Measurements from ENCODE around the gene FBP2. TPM values are rescaled to one million over a fixed set of nuclear protein-coding genes. Genes with fewer than 3 reads are reported as not detected.
"Not testable (repeated sequence)": the region's sequence is repeated elsewhere in the genome, so short reads cannot be mapped to it uniquely, and the experiment has no call there.

FBP2 gene
- total RNA-seq, 1 donor from 2014 or later, result not detected

- H3K4me1 ChIP-seq, result no peaks in the 10 kb centered on the region
- H3K27ac ChIP-seq, result no peak overlapping the region
- TF ChIP-seq, protein P1, sequence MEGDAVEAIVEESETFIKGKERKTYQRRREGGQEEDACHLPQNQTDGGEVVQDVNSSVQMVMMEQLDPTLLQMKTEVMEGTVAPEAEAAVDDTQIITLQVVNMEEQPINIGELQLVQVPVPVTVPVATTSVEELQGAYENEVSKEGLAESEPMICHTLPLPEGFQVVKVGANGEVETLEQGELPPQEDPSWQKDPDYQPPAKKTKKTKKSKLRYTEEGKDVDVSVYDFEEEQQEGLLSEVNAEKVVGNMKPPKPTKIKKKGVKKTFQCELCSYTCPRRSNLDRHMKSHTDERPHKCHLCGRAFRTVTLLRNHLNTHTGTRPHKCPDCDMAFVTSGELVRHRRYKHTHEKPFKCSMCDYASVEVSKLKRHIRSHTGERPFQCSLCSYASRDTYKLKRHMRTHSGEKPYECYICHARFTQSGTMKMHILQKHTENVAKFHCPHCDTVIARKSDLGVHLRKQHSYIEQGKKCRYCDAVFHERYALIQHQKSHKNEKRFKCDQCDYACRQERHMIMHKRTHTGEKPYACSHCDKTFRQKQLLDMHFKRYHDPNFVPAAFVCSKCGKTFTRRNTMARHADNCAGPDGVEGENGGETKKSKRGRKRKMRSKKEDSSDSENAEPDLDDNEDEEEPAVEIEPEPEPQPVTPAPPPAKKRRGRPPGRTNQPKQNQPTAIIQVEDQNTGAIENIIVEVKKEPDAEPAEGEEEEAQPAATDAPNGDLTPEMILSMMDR (IDR thresholded peaks at IDR 0.05), result no peak
- no peaks in the 10 kb centered on the region for H3K36me3 ChIP-seq
- no peak overlapping the region for H3K4me3 ChIP-seq
- ATAC-seq (no peak), DNase-seq (no peak)
- no peaks in the 10 kb centered on the region for H3K27me3 ChIP-seq
- intact Hi-C loops (cut with DNase I), result no loop called here
- no peaks in the 10 kb centered on the region for H3K9me3 ChIP-seq
These were observed 24.5 kb downstream of the FBP2 start for GRCh38 chr9:94568972-94569712.

- Histone ChIP-seq H3K27me3 (no peaks in the 10 kb centered on the region), H3K4me1 (no peaks in the 10 kb centered on the region), H3K27ac (no peak overlapping the region), H3K9me3 (no peaks in the 10 kb centered on the region), H3K4me3 (no peak overlapping the region), H3K36me3 (no peaks in the 10 kb centered on the region)
- intact Hi-C loops (cut with DNase I), result no loop called here
- DNase-seq (no peak), ATAC-seq (no peak)
- TF ChIP-seq, protein P1 (IDR thresholded peaks at IDR 0.05), result no peak
These were observed 25.3 kb downstream of the FBP2 start for GRCh38 chr9:94568250-94568889.

DNA sequence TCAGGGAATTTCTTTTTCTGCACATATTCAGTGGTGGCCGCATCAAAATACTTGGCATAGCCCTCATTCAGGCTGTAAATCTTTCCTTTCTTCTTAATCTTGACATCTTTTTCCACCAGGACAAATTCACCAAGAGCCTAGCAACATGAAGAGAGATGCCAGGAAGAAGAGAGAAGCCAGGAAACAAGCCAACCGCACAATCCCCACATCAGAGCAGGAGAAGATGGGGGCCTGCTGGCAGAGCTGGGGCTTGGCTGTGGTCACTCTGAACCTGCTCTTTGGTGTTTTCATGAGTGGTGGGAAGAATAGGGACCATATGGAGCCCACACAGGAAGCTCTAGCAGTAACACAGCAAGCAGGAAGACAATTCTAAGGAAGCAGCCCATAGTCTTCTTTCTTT is 26.4 kb downstream of the FBP2 start:
- Histone ChIP-seq H3K27me3 (no peaks in the 10 kb centered on the region), H3K36me3 (no peaks in the 10 kb centered on the region), H3K27ac (no peak overlapping the region), H3K9me3 (no peaks in the 10 kb centered on the region), H3K4me1 (no peaks in the 10 kb centered on the region), H3K4me3 (no peak overlapping the region)
- ATAC-seq (no peak), DNase-seq (no peak)
- intact Hi-C loops (cut with DNase I), result no loop called here
- TF ChIP-seq, protein P1 (IDR thresholded peaks at IDR 0.05), result no peak

DNA sequence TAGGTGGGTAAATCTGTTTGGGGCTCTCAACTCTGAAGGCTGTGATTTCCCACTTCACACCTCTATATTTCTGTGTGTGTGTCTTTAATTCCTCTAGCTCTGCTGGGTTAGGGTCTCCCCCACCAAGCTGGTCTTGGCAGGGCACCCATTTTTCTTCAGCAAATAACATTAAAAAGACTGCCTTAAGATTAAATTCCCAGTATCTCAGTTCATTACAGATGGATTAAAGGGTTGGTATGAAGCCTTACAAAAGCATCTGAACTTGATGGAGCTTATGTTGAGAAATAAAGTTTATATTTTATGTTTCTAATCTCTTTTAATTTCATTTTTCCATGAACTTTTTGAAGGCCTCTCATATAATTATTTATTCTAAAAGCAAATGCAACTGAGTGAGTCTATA is 27.1 kb downstream of the FBP2 start:
- no peaks in the 10 kb centered on the region for H3K4me1 ChIP-seq

DNA sequence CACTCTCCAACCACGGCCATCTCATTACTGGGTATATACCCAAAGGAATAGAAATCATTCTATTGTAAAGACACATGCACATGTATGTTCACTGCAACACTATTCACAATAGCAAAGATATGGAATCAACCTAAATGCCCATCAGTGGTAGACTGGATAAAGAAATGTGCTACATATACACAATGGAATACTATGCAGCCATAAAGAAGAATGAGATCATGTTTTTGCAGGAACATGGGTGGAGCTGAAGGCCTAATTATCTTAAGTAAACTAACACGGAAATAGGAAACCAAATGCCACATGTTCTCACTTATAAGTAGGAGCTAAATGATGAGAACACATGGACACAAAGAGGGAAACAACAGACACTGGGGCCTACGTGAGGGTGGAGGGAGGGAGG is 29.3 kb downstream of the FBP2 start:
- H3K27ac ChIP-seq; H3K4me1 ChIP-seq; H3K36me3 ChIP-seq; H3K27me3 ChIP-seq; ATAC-seq; H3K9me3 ChIP-seq; intact Hi-C loops (cut with DNase I); H3K4me3 ChIP-seq; DNase-seq: not testable (repeated sequence)

More for the DNA sequence above, 27.1 kb downstream of the FBP2 start:
- TF ChIP-seq, protein P1 (IDR thresholded peaks at IDR 0.05), result no peak
- no peak for DNase-seq
- ATAC-seq, result no peak
- H3K27me3 ChIP-seq, result no peaks in the 10 kb centered on the region
- H3K4me3 ChIP-seq, result no peak overlapping the region
- no peak overlapping the region for H3K27ac ChIP-seq
- intact Hi-C loops (cut with DNase I), result no loop called here
- no peaks in the 10 kb centered on the region for H3K9me3 ChIP-seq
- no peaks in the 10 kb centered on the region for H3K36me3 ChIP-seq

GRCh38 chr9:94563548-94563947 is 30.1 kb downstream of the FBP2 start:
- Histone ChIP-seq H3K9me3 (no peaks in the 10 kb centered on the region), H3K27ac (no peak overlapping the region), H3K27me3 (no peaks in the 10 kb centered on the region), H3K36me3 (no peaks in the 10 kb centered on the region), H3K4me1 (no peaks in the 10 kb centered on the region), H3K4me3 (no peak overlapping the region)
- TF ChIP-seq, protein P1 (IDR thresholded peaks at IDR 0.05), result no peak
- DNase-seq (no peak), ATAC-seq (no peak)
- intact Hi-C loops (cut with DNase I), result no loop called here

Measured in upper lobe of right lung (tissue), 1 donor.